Stimulated activated CD8-positive, alpha-beta memory T cell treated with anti-CD3 and anti-CD28 coated beads, Interleukin-2, amount 100 ng/mL, for 48 hours (primary cell): ENCODE measurements around the gene ASAP2.
"Not testable (repeated sequence)": the region's sequence is repeated elsewhere in the genome, so short reads cannot be mapped to it uniquely, and the experiment has no call there.

Experiments
- DNase-seq, 2 donors: peaks; one replicate each; pipeline ENCODE4 v3.0.0-alpha.2; 2020; ENCODE audit warnings: low read depth in 2 of 2

ASAP2 gene

GRCh38 chr2:9212010-9212635, 5.5 kb downstream of the ASAP2 start:
- no peak for DNase-seq

GRCh38 chr2:9212661-9213411, 6.2 kb downstream of the ASAP2 start:
- DNase-seq: no peak

- DNase-seq: no peak
Observed at GRCh38 chr2:9213477-9214051, 7.0 kb downstream of the ASAP2 start.

- DNase-seq: no peak
Observed at GRCh38 chr2:9214873-9215272, 8.3 kb downstream of the ASAP2 start.

- no peak for DNase-seq
Observed at GRCh38 chr2:9215680-9216079, 9.1 kb downstream of the ASAP2 start.

- not testable (repeated sequence) for DNase-seq
Observed at GRCh38 chr2:9216143-9216542, 9.5 kb downstream of the ASAP2 start.

- no peak for DNase-seq
Observed at GRCh38 chr2:9217838-9218770, 11.5 kb downstream of the ASAP2 start.

- DNase-seq: no peak
Observed at GRCh38 chr2:9219027-9219445, 12.4 kb downstream of the ASAP2 start.

- no peak for DNase-seq
Observed at GRCh38 chr2:9220201-9220600, 13.6 kb downstream of the ASAP2 start.

GRCh38 chr2:9221223-9221622, 14.6 kb downstream of the ASAP2 start:
- DNase-seq: no peak

GRCh38 chr2:9222239-9222892, 15.8 kb downstream of the ASAP2 start:
- no peak for DNase-seq

- no peak for DNase-seq
Observed at GRCh38 chr2:9222893-9223287, 16.3 kb downstream of the ASAP2 start.

- DNase-seq: no peak
Observed at GRCh38 chr2:9225806-9226205, 19.2 kb downstream of the ASAP2 start.

- DNase-seq: no peak
Observed at GRCh38 chr2:9226458-9227380, 20.1 kb downstream of the ASAP2 start.

GRCh38 chr2:9228088-9228751, 21.6 kb downstream of the ASAP2 start:
- DNase-seq: no peak

GRCh38 chr2:9228781-9229469, 22.3 kb downstream of the ASAP2 start:
- DNase-seq: no peak

- no peak for DNase-seq
Observed at GRCh38 chr2:9229470-9229820, 22.8 kb downstream of the ASAP2 start.

GRCh38 chr2:9230051-9230802, 23.6 kb downstream of the ASAP2 start:
- DNase-seq: no peak

GRCh38 chr2:9230881-9231280, 24.3 kb downstream of the ASAP2 start:
- DNase-seq: no peak
